Measurements from ENCODE around the gene ZNF32.

DNA sequence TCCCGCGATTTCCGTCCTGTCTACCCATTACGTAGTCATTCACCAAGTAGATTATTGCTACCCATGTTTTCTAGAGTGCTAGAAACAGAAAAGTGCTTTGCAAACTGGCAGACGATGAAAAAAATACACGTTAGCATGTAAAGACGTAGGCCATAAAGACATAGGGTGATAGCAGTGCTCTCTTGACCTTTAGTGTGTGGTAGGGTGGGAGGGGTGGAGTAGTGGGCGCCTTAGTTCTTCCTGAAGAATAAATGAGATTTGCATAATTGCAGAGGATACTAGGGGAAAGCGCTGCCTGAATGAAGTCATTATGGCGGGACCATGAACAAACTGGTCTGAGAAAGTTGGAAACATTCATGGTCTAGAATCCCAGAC, 41.5 kb downstream of the ZNF32 start:
- TF ChIP-seq, protein P1, sequence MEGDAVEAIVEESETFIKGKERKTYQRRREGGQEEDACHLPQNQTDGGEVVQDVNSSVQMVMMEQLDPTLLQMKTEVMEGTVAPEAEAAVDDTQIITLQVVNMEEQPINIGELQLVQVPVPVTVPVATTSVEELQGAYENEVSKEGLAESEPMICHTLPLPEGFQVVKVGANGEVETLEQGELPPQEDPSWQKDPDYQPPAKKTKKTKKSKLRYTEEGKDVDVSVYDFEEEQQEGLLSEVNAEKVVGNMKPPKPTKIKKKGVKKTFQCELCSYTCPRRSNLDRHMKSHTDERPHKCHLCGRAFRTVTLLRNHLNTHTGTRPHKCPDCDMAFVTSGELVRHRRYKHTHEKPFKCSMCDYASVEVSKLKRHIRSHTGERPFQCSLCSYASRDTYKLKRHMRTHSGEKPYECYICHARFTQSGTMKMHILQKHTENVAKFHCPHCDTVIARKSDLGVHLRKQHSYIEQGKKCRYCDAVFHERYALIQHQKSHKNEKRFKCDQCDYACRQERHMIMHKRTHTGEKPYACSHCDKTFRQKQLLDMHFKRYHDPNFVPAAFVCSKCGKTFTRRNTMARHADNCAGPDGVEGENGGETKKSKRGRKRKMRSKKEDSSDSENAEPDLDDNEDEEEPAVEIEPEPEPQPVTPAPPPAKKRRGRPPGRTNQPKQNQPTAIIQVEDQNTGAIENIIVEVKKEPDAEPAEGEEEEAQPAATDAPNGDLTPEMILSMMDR (conservative IDR thresholded peaks at IDR 0.05 in 1 of 2, IDR thresholded peaks at IDR 0.05 in 1 of 2; ENCODE audit: extremely low read depth in 1 of 2, insufficient read depth in 1 of 2, low read depth in 1 of 2, low read length in 2 of 2) = no peak
- TF ChIP-seq EZH2 (IDR thresholded peaks at IDR 0.05; ENCODE audit: borderline replicate concordance, low read length) = no peak

Data from mammary epithelial cell (primary cell).